OCI-M2 (cell line): Measurements from ENCODE around the gene SUGP1.
"Not testable (repeated sequence)": the region's sequence is repeated elsewhere in the genome, so short reads cannot be mapped to it uniquely, and the experiment has no call there.

Experiments used
- DNase-seq: peaks from one replicate; lab custom pipeline; 2025; ENCODE audit not compliant: unreplicated experiment; lab: John Stamatoyannopoulos, UW

SUGP1 gene

GRCh38 chr19:19320361-19321140 is at the start of gene SUGP1, which contains the start of gene MAU2:
TSS of gene SUGP1 (minus strand) at chr19:19320509. CDS start at chr19:19320496, 13 bp downstream.
TSS of gene MAU2 (plus strand) at chr19:19320829. CDS start at chr19:19320860, 31 bp downstream.
- DNase-seq: peak; percentile 97

GRCh38 chr19:19368087-19368486 is 47.8 kb upstream of the SUGP1 start:
- no peak for DNase-seq

- DNase-seq: no peak
These were observed 46.4 kb upstream of the SUGP1 start for GRCh38 chr19:19366434-19367396.

- DNase-seq: no peak
These were observed 41.8 kb upstream of the SUGP1 start for GRCh38 chr19:19362075-19362474.

GRCh38 chr19:19361075-19361594 is 40.8 kb upstream of the SUGP1 start:
- DNase-seq: peak; percentile 73

- no peak for DNase-seq
These were observed 36.7 kb upstream of the SUGP1 start for GRCh38 chr19:19356901-19357566.

GRCh38 chr19:19356500-19356899 is 36.2 kb upstream of the SUGP1 start:
- DNase-seq: no peak

GRCh38 chr19:19355606-19356139 is 35.4 kb upstream of the SUGP1 start:
- DNase-seq: no peak

- DNase-seq: no peak
These were observed 34.6 kb upstream of the SUGP1 start for GRCh38 chr19:19354932-19355331.

- no peak for DNase-seq
These were observed 33.7 kb upstream of the SUGP1 start for GRCh38 chr19:19354007-19354406.

GRCh38 chr19:19352823-19353222 is 32.5 kb upstream of the SUGP1 start:
- DNase-seq: no peak

GRCh38 chr19:19350756-19351155 is 30.4 kb upstream of the SUGP1 start:
- DNase-seq: not testable (repeated sequence)

- DNase-seq: no peak
These were observed 29.1 kb upstream of the SUGP1 start for GRCh38 chr19:19349365-19349764.

- DNase-seq: no peak
These were observed 28.0 kb upstream of the SUGP1 start for GRCh38 chr19:19348266-19348665.

- DNase-seq: no peak
These were observed 27.2 kb upstream of the SUGP1 start for GRCh38 chr19:19347401-19348110.

GRCh38 chr19:19345970-19346369 is 25.7 kb upstream of the SUGP1 start:
- DNase-seq: no peak

- no peak for DNase-seq
These were observed 24.9 kb upstream of the SUGP1 start for GRCh38 chr19:19345232-19345631.

- DNase-seq: no peak
These were observed 23.5 kb upstream of the SUGP1 start for GRCh38 chr19:19343762-19344161.

- DNase-seq: no peak
These were observed 22.7 kb upstream of the SUGP1 start for GRCh38 chr19:19343016-19343362.
